HL-60 (cell line): ENCODE results near the gene BCAS3.

Source experiments
- DNase-seq, 2 experiments: peaks; one replicate each; pipeline ENCODE4 v3.0.0-alpha.2; 2010 to 2020; ENCODE audit warnings: low read depth in 1 of 2, low spot score in 1 of 2
- H3K27ac ChIP-seq: fragments of 250-450 bp; sonication (Bioruptor Pico); replicated peaks from 2 replicates; pipeline ENCODE4 v1.5.1; 2020; ENCODE audit warnings: mild to moderate bottlenecking, moderate library complexity
- H3K27me3 ChIP-seq: fragments of 250-450 bp; sonication (Bioruptor Pico); 2 replicates; pipeline ENCODE4 v1.5.1; 2021; ENCODE audit warnings: mild to moderate bottlenecking, moderate library complexity; ENCODE audit not compliant: insufficient read depth, poor library complexity, severe bottlenecking
- H3K4me3 ChIP-seq: replicated peaks from 2 replicates; pipeline ENCODE4 v1.5.1; 2011; ENCODE audit warnings: mild to moderate bottlenecking, control low read depth, low read length; ENCODE audit not compliant: insufficient read depth
- GABPA ChIP-seq: IDR thresholded peaks from 2 replicates; pipeline ENCODE4 v1.6.1; 2012; ENCODE audit warnings: low read depth
- POLR2AphosphoS5 ChIP-seq: IDR thresholded peaks from 2 replicates; pipeline ENCODE4 v1.6.1; 2012; ENCODE audit warnings: low read depth
- SPI1 ChIP-seq: IDR thresholded peaks from 2 replicates; pipeline ENCODE4 v1.6.1; 2012; ENCODE audit warnings: low read depth, mild to moderate bottlenecking, borderline replicate concordance
- TF ChIP-seq, protein P1 (sequence below): IDR thresholded peaks from one replicate; pipeline ENCODE4 v1.5.1; 2011; ENCODE audit warnings: low read length, control low read depth, inconsistent platforms; ENCODE audit not compliant: insufficient read depth
- TF ChIP-seq, protein P2 (sequence below): IDR thresholded peaks from 2 replicates; pipeline ENCODE4 v1.6.1; 2012; ENCODE audit warnings: low read depth; ENCODE audit not compliant: insufficient replicate concordance

The BCAS3 gene

DNA sequence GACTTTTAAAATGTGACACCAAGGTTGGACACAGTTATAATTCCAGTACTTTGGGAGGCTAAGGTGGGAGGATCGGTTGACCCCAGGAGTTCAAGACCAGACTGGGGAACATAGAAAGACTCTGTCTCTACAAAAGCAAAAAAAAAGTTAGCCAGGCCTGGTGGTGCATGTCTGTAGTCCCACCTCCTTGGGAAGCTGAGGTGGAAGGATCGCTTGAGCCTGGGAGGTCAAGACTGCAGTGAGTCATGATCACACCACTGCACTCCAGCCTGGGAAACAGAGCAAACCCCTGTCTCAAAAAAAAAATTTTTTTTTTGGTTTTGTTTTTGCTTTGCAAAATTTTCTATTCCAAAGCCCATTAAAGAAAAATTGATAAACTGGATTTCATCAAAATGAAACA, 281.4 kb downstream of the BCAS3 start:
- TF ChIP-seq SPI1 (no peak), GABPA (no peak), POLR2AphosphoS5 (no peak)
- TF ChIP-seq, protein P1, sequence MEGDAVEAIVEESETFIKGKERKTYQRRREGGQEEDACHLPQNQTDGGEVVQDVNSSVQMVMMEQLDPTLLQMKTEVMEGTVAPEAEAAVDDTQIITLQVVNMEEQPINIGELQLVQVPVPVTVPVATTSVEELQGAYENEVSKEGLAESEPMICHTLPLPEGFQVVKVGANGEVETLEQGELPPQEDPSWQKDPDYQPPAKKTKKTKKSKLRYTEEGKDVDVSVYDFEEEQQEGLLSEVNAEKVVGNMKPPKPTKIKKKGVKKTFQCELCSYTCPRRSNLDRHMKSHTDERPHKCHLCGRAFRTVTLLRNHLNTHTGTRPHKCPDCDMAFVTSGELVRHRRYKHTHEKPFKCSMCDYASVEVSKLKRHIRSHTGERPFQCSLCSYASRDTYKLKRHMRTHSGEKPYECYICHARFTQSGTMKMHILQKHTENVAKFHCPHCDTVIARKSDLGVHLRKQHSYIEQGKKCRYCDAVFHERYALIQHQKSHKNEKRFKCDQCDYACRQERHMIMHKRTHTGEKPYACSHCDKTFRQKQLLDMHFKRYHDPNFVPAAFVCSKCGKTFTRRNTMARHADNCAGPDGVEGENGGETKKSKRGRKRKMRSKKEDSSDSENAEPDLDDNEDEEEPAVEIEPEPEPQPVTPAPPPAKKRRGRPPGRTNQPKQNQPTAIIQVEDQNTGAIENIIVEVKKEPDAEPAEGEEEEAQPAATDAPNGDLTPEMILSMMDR: no peak
- TF ChIP-seq, protein P2, sequence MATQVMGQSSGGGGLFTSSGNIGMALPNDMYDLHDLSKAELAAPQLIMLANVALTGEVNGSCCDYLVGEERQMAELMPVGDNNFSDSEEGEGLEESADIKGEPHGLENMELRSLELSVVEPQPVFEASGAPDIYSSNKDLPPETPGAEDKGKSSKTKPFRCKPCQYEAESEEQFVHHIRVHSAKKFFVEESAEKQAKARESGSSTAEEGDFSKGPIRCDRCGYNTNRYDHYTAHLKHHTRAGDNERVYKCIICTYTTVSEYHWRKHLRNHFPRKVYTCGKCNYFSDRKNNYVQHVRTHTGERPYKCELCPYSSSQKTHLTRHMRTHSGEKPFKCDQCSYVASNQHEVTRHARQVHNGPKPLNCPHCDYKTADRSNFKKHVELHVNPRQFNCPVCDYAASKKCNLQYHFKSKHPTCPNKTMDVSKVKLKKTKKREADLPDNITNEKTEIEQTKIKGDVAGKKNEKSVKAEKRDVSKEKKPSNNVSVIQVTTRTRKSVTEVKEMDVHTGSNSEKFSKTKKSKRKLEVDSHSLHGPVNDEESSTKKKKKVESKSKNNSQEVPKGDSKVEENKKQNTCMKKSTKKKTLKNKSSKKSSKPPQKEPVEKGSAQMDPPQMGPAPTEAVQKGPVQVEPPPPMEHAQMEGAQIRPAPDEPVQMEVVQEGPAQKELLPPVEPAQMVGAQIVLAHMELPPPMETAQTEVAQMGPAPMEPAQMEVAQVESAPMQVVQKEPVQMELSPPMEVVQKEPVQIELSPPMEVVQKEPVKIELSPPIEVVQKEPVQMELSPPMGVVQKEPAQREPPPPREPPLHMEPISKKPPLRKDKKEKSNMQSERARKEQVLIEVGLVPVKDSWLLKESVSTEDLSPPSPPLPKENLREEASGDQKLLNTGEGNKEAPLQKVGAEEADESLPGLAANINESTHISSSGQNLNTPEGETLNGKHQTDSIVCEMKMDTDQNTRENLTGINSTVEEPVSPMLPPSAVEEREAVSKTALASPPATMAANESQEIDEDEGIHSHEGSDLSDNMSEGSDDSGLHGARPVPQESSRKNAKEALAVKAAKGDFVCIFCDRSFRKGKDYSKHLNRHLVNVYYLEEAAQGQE: no peak
- no peaks in the 10 kb centered on the region for H3K27me3 ChIP-seq
- no peak for DNase-seq
- no peak overlapping the region for H3K27ac ChIP-seq
- H3K4me3 ChIP-seq: no peak overlapping the region

DNA sequence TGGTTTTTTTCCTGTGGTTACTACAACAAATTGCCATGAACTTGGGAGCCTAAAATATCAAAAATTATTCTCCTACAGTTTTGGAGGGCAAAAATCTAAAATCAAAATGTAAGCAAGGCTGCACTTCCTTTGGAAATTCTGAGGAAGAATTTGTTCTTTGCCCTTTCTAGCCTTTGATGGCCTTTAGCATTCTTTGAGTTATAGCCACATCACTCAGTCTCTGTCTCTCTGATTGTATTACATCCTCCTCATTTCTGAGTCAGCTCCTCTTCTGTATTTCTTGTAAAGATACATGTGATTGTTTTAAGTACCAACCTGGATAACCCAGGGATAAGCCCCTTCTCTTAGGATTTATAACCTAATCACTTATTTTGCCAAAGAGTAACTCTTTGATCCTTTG, 282.0 kb downstream of the BCAS3 start:
- Histone ChIP-seq H3K4me3 (no peak overlapping the region), H3K27ac (no peak overlapping the region), H3K27me3 (no peaks in the 10 kb centered on the region)
- DNase-seq: no peak
- no peak for TF ChIP-seq POLR2AphosphoS5
- no peak for TF ChIP-seq GABPA

DNA sequence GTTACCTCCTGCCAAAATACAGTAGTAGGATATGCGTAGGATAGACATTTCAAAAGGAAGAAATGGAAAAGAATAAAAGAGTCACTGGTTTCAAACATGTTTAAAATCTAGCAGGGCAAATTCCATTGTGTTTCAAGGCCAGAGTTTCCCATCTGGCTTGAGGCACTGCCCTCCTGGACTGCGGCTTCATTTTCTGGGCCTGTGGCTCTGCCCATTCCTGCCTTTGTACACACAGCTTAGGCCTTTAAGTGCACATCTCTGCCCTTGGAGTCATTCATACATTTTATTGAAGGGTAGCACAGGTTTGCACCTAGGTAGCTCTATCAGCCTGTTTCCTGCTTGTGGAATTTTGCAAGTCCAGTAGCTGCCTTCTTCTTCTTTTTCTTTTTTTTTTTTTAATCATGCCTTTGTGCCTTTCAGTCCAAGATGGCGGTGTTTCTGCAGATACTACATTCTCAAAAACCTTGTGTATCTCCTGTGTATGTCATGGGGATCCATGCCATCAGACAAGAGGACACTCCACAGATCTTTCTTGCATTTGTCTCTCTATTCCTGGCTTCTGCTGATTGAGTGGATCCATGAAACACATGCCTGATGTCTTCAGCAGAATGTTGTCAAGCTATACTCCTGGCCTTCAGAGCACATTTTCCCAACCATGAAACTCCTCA, 282.9 kb downstream of the BCAS3 start:
- no peak overlapping the region for H3K4me3 ChIP-seq
- no peak overlapping the region for H3K27ac ChIP-seq
- H3K27me3 ChIP-seq: no peaks in the 10 kb centered on the region
- DNase-seq: no peak
- TF ChIP-seq, protein P2: no peak
- no peak for TF ChIP-seq GABPA
- TF ChIP-seq, protein P1: no peak
- no peak for TF ChIP-seq SPI1
- no peak for TF ChIP-seq POLR2AphosphoS5

DNA sequence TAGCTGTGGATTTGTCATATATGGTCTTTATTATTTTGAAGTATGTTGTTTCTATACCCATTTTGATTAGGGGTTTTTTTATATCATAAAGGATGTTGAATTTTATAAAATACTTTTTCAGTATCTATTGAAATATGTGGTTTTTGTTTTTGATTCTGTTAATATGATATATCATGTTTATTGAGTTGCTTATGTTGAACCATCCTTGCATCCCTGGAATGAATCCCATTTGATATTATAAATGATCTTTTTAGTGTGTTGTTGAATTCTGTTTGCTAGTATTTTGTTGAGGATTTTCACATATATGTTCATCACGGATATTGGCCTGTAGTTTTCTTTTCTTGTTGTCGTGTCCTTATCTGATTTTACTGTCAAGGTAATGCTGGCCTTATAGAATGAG, 286.5 kb downstream of the BCAS3 start:
- Histone ChIP-seq H3K27me3 (no peaks in the 10 kb centered on the region), H3K4me3 (no peak overlapping the region), H3K27ac (no peak overlapping the region)
- TF ChIP-seq POLR2AphosphoS5: no peak
- TF ChIP-seq, protein P1: no peak
- TF ChIP-seq, protein P2: no peak
- TF ChIP-seq GABPA: no peak
- TF ChIP-seq SPI1: no peak
- no peak for DNase-seq
